Neural cell (in vitro differentiated cells): ENCODE measurements around the gene MCL1. TPM values are rescaled to one million over a fixed set of nuclear protein-coding genes. Genes with fewer than 3 reads are reported as not detected.
"Not testable (repeated sequence)": the region's sequence is repeated elsewhere in the genome, so short reads cannot be mapped to it uniquely, and the experiment has no call there.

Source experiments
- H2AFZ ChIP-seq: fragments of 200-600, 300-800 bp; sonication (generic), shearing (Covaris generic); 2 replicates; pipeline ENCODE4 v1.6.0; 2014; ENCODE audit warnings: low read depth, mild to moderate bottlenecking, antibody characterized with exemption, low read length, moderate library complexity
- H3F3A ChIP-seq: fragments of 200-600 bp; shearing (Covaris generic); 2 replicates; pipeline ENCODE4 v1.6.1; 2016; ENCODE audit warnings: mild to moderate bottlenecking, moderate library complexity, mixed read lengths, antibody characterized with exemption, low read length; ENCODE audit not compliant: insufficient read depth, poor library complexity, severe bottlenecking
- H3K27ac ChIP-seq: fragments of 200-600, 300-800 bp; sonication (generic), shearing (Covaris generic); 2 replicates; pipeline ENCODE4 v1.5.1; 2014; ENCODE audit warnings: mild to moderate bottlenecking, low read length, moderate library complexity
- H3K27me3 ChIP-seq: fragments of 300-800, 200-600 bp; sonication (generic), shearing (Covaris generic); 2 replicates; pipeline ENCODE4 v1.6.0; 2014; ENCODE audit warnings: mild to moderate bottlenecking, low read depth, low read length, moderate library complexity; ENCODE audit not compliant: insufficient read depth
- H3K36me3 ChIP-seq: fragments of 300-800, 200-600 bp; sonication (generic), shearing (Covaris generic); 2 replicates; pipeline ENCODE4 v1.5.1; 2014; ENCODE audit warnings: mild to moderate bottlenecking, antibody characterized with exemption, low read length, moderate library complexity; ENCODE audit not compliant: insufficient read depth
- H3K4me2 ChIP-seq: fragments of 300-800, 200-600 bp; sonication (generic), shearing (Covaris generic); 2 replicates; pipeline ENCODE4 v1.6.0; 2014; ENCODE audit warnings: mild to moderate bottlenecking, low read length
- H3K4me3 ChIP-seq: fragments of 300-800, 200-600 bp; sonication (generic), shearing (Covaris generic); 2 replicates; pipeline ENCODE4 v1.5.1; 2014; ENCODE audit warnings: mild to moderate bottlenecking, low read length, moderate library complexity
- H3K79me2 ChIP-seq: fragments of 200-600 bp; shearing (Covaris generic); replicated peaks from 2 replicates; pipeline ENCODE4 v1.6.0; 2014; ENCODE audit warnings: mild to moderate bottlenecking, low read length, moderate library complexity; ENCODE audit not compliant: insufficient read depth
- H3K9ac ChIP-seq: fragments of 300-800, 200-600 bp; sonication (generic), shearing (Covaris generic); 2 replicates; pipeline ENCODE4 v1.6.1; 2016; ENCODE audit warnings: mild to moderate bottlenecking, low read length, mixed read lengths
- H3K9me2 ChIP-seq: fragments of 200-600 bp; shearing (Covaris generic); 2 replicates; pipeline ENCODE4 v1.6.1; 2016; ENCODE audit warnings: mild to moderate bottlenecking, low read length, mixed read lengths; ENCODE audit not compliant: insufficient read depth
- H3K9me3 ChIP-seq: fragments of 200-600, 300-800 bp; sonication (generic), shearing (Covaris generic); 2 replicates; pipeline ENCODE4 v1.6.1; 2016; ENCODE audit warnings: mild to moderate bottlenecking, mixed run types, low read length, moderate library complexity, mixed read lengths
- H4K20me1 ChIP-seq: fragments of 200-600 bp; shearing (Covaris generic); 2 replicates; pipeline ENCODE4 v1.6.1; 2016; ENCODE audit warnings: mild to moderate bottlenecking, mixed run types; ENCODE audit not compliant: insufficient read depth
- CTCF ChIP-seq: fragments of 450-650 bp; IDR thresholded peaks from 2 replicates; pipeline ENCODE4 v1.5.1; 2014; ENCODE audit warnings: antibody characterized with exemption, mild to moderate bottlenecking, moderate library complexity; ENCODE audit not compliant: poor library complexity, severe bottlenecking
- EP300 ChIP-seq: fragments of 450-650 bp; conservative IDR thresholded peaks from 2 replicates; pipeline ENCODE4 v1.6.1; 2014; ENCODE audit warnings: antibody characterized with exemption, mild to moderate bottlenecking, moderate library complexity; ENCODE audit not compliant: poor library complexity, severe bottlenecking
- EZH2 ChIP-seq: fragments of 200-600, 300-800 bp; shearing (Covaris generic), sonication (generic); IDR thresholded peaks from 2 replicates; pipeline ENCODE4 v1.6.1; 2014; ENCODE audit warnings: antibody characterized with exemption, low read length, borderline replicate concordance, mild to moderate bottlenecking; ENCODE audit not compliant: insufficient read depth, poor library complexity, severe bottlenecking
- MXI1 ChIP-seq: fragments of 450-650 bp; conservative IDR thresholded peaks from 2 replicates; pipeline ENCODE4 v1.6.1; 2014; ENCODE audit warnings: antibody characterized with exemption, mild to moderate bottlenecking; ENCODE audit not compliant: poor library complexity, severe bottlenecking
- POLR2AphosphoS5 ChIP-seq: IDR thresholded peaks from 2 replicates; pipeline ENCODE4 v1.6.1; 2012
- RAD21 ChIP-seq: fragments of 450-650 bp; conservative IDR thresholded peaks from 2 replicates; pipeline ENCODE4 v1.6.1; 2014; ENCODE audit warnings: antibody characterized with exemption, mild to moderate bottlenecking, moderate library complexity
- SMC3 ChIP-seq: fragments of 450-650 bp; conservative IDR thresholded peaks from 2 replicates; pipeline ENCODE4 v1.6.1; 2014; ENCODE audit warnings: antibody characterized with exemption, mild to moderate bottlenecking, moderate library complexity; ENCODE audit not compliant: poor library complexity
- TAF1 ChIP-seq: IDR thresholded peaks from 2 replicates; pipeline ENCODE4 v1.6.1; 2012; ENCODE audit warnings: low read depth
- polyA plus RNA-seq: library from polyadenylated mRNA; depleted of rRNA; stranded (reverse); fragments of >200 nt; gene quantifications from 2 replicates; pipeline ENCODE4 v1.2.3, GENCODE V29; 2014
- TF ChIP-seq, protein P1 (sequence below): IDR thresholded peaks from 2 replicates; pipeline ENCODE4 v1.6.1; 2012; ENCODE audit warnings: borderline replicate concordance

MCL1 gene
- polyA plus RNA-seq, 1 donor from 2014 or later = 171 TPM

DNA sequence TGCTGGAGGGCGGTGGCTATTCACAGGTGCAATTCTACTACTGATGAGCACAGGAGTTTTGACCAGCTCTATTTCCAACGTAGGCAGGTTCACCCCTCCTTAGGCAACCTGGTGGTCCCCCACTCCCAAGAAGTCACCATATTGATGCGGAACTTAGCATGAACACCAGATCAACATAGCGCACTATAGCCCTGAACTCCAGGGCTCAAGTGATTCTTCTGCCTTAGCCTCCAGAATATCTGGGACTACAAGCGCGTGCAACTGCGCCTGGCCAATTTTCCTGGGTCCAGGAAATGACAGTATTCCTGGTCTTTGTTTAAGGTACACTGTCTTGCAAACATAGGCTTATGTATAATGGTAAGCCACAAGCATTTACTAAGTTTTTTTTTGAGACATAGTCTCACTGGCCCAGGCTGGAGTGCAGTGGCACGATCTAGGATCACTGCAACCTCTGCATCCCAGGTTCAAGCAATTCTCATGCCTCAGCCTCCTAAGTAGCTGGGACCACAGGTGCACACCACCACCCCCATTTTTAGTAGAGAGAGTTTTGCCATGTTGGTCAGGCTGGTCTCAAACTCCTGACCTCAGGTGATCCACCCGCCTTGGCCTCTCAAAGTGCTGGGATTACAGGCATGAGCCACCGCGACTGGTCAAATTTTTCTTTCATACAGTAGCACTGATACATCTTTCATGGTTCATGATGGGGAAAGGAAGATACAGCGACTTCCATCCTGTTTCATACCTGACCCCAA lies 12.6 kb downstream of the MCL1 start:
- H3K4me2 ChIP-seq = no peak overlapping the region
- no peak overlapping the region for H2AFZ ChIP-seq
- no peak overlapping the region for H3K4me3 ChIP-seq
- no peaks in the 10 kb centered on the region for H3K27me3 ChIP-seq
- H3K79me2 ChIP-seq = peaks cover 34% of the 10 kb centered on the region
- TF ChIP-seq EP300 = no peak
- TF ChIP-seq RAD21 = no peak
- TF ChIP-seq TAF1 = no peak
- TF ChIP-seq CTCF = no peak
- no peak for TF ChIP-seq SMC3
- no peak for TF ChIP-seq MXI1
- TF ChIP-seq, protein P1, sequence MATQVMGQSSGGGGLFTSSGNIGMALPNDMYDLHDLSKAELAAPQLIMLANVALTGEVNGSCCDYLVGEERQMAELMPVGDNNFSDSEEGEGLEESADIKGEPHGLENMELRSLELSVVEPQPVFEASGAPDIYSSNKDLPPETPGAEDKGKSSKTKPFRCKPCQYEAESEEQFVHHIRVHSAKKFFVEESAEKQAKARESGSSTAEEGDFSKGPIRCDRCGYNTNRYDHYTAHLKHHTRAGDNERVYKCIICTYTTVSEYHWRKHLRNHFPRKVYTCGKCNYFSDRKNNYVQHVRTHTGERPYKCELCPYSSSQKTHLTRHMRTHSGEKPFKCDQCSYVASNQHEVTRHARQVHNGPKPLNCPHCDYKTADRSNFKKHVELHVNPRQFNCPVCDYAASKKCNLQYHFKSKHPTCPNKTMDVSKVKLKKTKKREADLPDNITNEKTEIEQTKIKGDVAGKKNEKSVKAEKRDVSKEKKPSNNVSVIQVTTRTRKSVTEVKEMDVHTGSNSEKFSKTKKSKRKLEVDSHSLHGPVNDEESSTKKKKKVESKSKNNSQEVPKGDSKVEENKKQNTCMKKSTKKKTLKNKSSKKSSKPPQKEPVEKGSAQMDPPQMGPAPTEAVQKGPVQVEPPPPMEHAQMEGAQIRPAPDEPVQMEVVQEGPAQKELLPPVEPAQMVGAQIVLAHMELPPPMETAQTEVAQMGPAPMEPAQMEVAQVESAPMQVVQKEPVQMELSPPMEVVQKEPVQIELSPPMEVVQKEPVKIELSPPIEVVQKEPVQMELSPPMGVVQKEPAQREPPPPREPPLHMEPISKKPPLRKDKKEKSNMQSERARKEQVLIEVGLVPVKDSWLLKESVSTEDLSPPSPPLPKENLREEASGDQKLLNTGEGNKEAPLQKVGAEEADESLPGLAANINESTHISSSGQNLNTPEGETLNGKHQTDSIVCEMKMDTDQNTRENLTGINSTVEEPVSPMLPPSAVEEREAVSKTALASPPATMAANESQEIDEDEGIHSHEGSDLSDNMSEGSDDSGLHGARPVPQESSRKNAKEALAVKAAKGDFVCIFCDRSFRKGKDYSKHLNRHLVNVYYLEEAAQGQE = no peak
- no peak for TF ChIP-seq EZH2
- TF ChIP-seq POLR2AphosphoS5 = no peak
- H3K27ac ChIP-seq = no peak overlapping the region
- H3K9ac ChIP-seq = no peak overlapping the region
- H3K9me2 ChIP-seq = no peaks in the 10 kb centered on the region
- H3K36me3 ChIP-seq = no peaks in the 10 kb centered on the region
- no peaks in the 10 kb centered on the region for H3K9me3 ChIP-seq
- no peaks in the 10 kb centered on the region for H4K20me1 ChIP-seq
- H3F3A ChIP-seq = peaks cover 4% of the 10 kb centered on the region

GRCh38 chr1:150565240-150565991 lies 14.0 kb downstream of the MCL1 start:
- H3K9me3 ChIP-seq, H4K20me1 ChIP-seq, H3K4me3 ChIP-seq, H3F3A ChIP-seq, H3K27ac ChIP-seq, H3K9me2 ChIP-seq, H2AFZ ChIP-seq, H3K27me3 ChIP-seq, H3K9ac ChIP-seq, H3K4me2 ChIP-seq, H3K36me3 ChIP-seq: not testable (repeated sequence)
- H3K79me2 ChIP-seq = peaks cover 23% of the 10 kb centered on the region
